Cardiac muscle cell (in vitro differentiated cells and primary cell): ENCODE data around the gene ABO. TPM values are rescaled to one million over a fixed set of nuclear protein-coding genes. Genes with fewer than 3 reads are reported as not detected.
"Not testable (repeated sequence)": the region's sequence is repeated elsewhere in the genome, so short reads cannot be mapped to it uniquely, and the experiment has no call there.

Experiments
- DNase-seq, 2 donors: peaks; one replicate each; pipeline versions ENCODE4 v3.0.0 to v3.0.0-alpha.2; 2010 to 2017; ENCODE audit warnings: low read depth in 1 of 2, low spot score in 1 of 2
- H3K27ac ChIP-seq: fragments of 200-600 bp; sonication (generic); 2 replicates; pipeline ENCODE4 v1.5.1; 2016
- H3K27me3 ChIP-seq: fragments of 200-600 bp; sonication (generic); 2 replicates; pipeline ENCODE4 v1.6.0; 2016; ENCODE audit warnings: control low read depth
- H3K36me3 ChIP-seq: fragments of 200-600 bp; sonication (generic); 2 replicates; pipeline ENCODE4 v1.5.1; 2016; ENCODE audit warnings: control low read depth
- H3K4me1 ChIP-seq: fragments of 200-600 bp; sonication (generic); 2 replicates; pipeline ENCODE4 v1.8.1; 2017; ENCODE audit warnings: low read depth, mild to moderate bottlenecking, mixed run types
- H3K4me3 ChIP-seq: fragments of 200-600 bp; sonication (generic); 2 replicates; pipeline ENCODE4 v1.5.1; 2016; ENCODE audit warnings: mild to moderate bottlenecking
- H3K9me3 ChIP-seq: fragments of 200-600 bp; sonication (generic); 2 replicates; pipeline ENCODE4 v1.5.1; 2017; ENCODE audit warnings: low read depth, mild to moderate bottlenecking, control low read depth
- CTCF ChIP-seq: IDR thresholded peaks from 2 replicates; pipeline ENCODE4 v1.5.1; 2012; ENCODE audit warnings: low read depth, mild to moderate bottlenecking, low read length
- polyA plus RNA-seq: library from polyadenylated mRNA; unstranded; fragments of >200 nt; fragmentation: Nextera tagmentation; extraction: Ambion mirVana; gene quantifications from 2 replicates; pipeline ENCODE4 v1.2.1, GENCODE V29; 2016
- total RNA-seq: library from RNA; depleted of rRNA; stranded (reverse); fragments of >200 nt; gene quantifications from 2 replicates; pipeline ENCODE4 v1.2.3, GENCODE V29; 2016

Gene ABO
- total and polyA plus RNA-seq, 2 experiments from 2014 or later = 0.30 TPM; not detected in 1

GRCh38 chr9:133276001-133276884 lies 1.2 kb upstream of the ABO start:
- no peak for TF ChIP-seq CTCF
- Histone ChIP-seq H3K27ac (no peak overlapping the region), H3K4me1 (no peaks in the 10 kb centered on the region), H3K4me3 (peak overlapping the region; percentile 24), H3K36me3 (no peaks in the 10 kb centered on the region), H3K27me3 (peaks cover 67% of the 10 kb centered on the region), H3K9me3 (no peaks in the 10 kb centered on the region)
- DNase-seq = no peak

- Histone ChIP-seq H3K4me1 (peaks cover under 1% of the 10 kb centered on the region), H3K27me3 (peaks cover 69% of the 10 kb centered on the region), H3K27ac (no peak overlapping the region), H3K4me3 (peak overlapping the region; percentile 24), H3K9me3 (no peaks in the 10 kb centered on the region), H3K36me3 (no peaks in the 10 kb centered on the region)
- DNase-seq = no peak
- no peak for TF ChIP-seq CTCF
Measured at GRCh38 chr9:133274236-133275104, 531 bp downstream of the ABO start.

GRCh38 chr9:133273819-133274218 lies 1.2 kb downstream of the ABO start:
- Histone ChIP-seq H3K36me3 (no peaks in the 10 kb centered on the region), H3K27me3 (peaks cover 69% of the 10 kb centered on the region), H3K4me1 (peaks cover 3% of the 10 kb centered on the region), H3K9me3 (no peaks in the 10 kb centered on the region), H3K27ac (no peak overlapping the region), H3K4me3 (no peak overlapping the region)
- no peak for TF ChIP-seq CTCF
- no peak for DNase-seq

GRCh38 chr9:133273098-133273497 lies 1.9 kb downstream of the ABO start:
- no peak for DNase-seq
- Histone ChIP-seq H3K4me1 (peaks cover 3% of the 10 kb centered on the region), H3K36me3 (no peaks in the 10 kb centered on the region), H3K27me3 (peaks cover 66% of the 10 kb centered on the region), H3K4me3 (no peak overlapping the region), H3K27ac (no peak overlapping the region), H3K9me3 (no peaks in the 10 kb centered on the region)
- TF ChIP-seq CTCF = no peak

- peaks cover 3% of the 10 kb centered on the region for H3K4me1 ChIP-seq
- H3K27me3 ChIP-seq = peaks cover 36% of the 10 kb centered on the region
- no peak overlapping the region for H3K4me3 ChIP-seq
- H3K27ac ChIP-seq = no peak overlapping the region
- no peak for DNase-seq
- no peaks in the 10 kb centered on the region for H3K36me3 ChIP-seq
- TF ChIP-seq CTCF = no peak
- H3K9me3 ChIP-seq = no peaks in the 10 kb centered on the region
Measured at GRCh38 chr9:133269537-133270362, 5.3 kb downstream of the ABO start.

GRCh38 chr9:133269136-133269535 lies 5.9 kb downstream of the ABO start:
- not testable (repeated sequence) for H3K4me3 ChIP-seq, H3K9me3 ChIP-seq, H3K4me1 ChIP-seq, H3K27ac ChIP-seq, DNase-seq, H3K36me3 ChIP-seq
- H3K27me3 ChIP-seq = peaks cover 29% of the 10 kb centered on the region
